Caco-2 (cell line): ENCODE results near the gene CRACR2A. TPM values are rescaled to one million over a fixed set of nuclear protein-coding genes. Genes with fewer than 3 reads are reported as not detected.
A peak's percentile ranks its signal among the peaks of the same experiment; 100 is the strongest.

Source experiments
- Bru-seq: library from RNA; stranded (reverse); fragments of 400-500 nt; gene quantifications from one replicate; lab custom pipeline; 2021; lab: Mats Ljungman, UMichigan
- BruChase-seq, 2 experiments: library from RNA; stranded (reverse); fragments of 400-500 nt; gene quantifications; one replicate each; lab custom pipeline; 2021; lab: Mats Ljungman, UMichigan
- BruUV-seq: library from RNA; stranded (reverse); fragments of 400-500 nt; replicated peaks from 2 replicates; lab custom pipeline; 2021; lab: Mats Ljungman, UMichigan
- CTCF ChIA-PET: fragments of 300-600 bp; sonication (Branson Sonifier 250); formaldehyde crosslinking; loops from one replicate; lab custom pipeline; 2022; ENCODE audit warnings: antibody characterized with exemption; lab: Charles Lee
- POLR2A ChIA-PET: fragments of 300-600 bp; sonication (Branson Sonifier 250); formaldehyde crosslinking; loops from one replicate; lab custom pipeline; 2022; ENCODE audit warnings: antibody characterized with exemption; lab: Charles Lee
- DNase-seq, 2 experiments: peaks; one replicate each; pipeline versions ENCODE4 v3.0.0 to v3.0.0-alpha.2; 2020 to 2022
- H3K27me3 ChIP-seq: replicated peaks from 2 replicates; pipeline ENCODE4 v1.6.0; 2011; ENCODE audit warnings: low read length; ENCODE audit not compliant: control insufficient read depth, insufficient read depth
- H3K36me3 ChIP-seq: 2 replicates; pipeline ENCODE4 v1.5.1; 2011; ENCODE audit warnings: low read length; ENCODE audit not compliant: control insufficient read depth, insufficient read depth
- H3K4me1 ChIP-seq: fragments of 250-450 bp; sonication (Bioruptor Pico); 2 replicates; pipeline ENCODE4 v1.5.1; 2020; ENCODE audit warnings: mild to moderate bottlenecking
- H3K4me3 ChIP-seq: 2 replicates; pipeline ENCODE4 v1.5.1; 2011; ENCODE audit warnings: low read depth, mild to moderate bottlenecking, control low read depth, low read length
- H3K9me3 ChIP-seq: fragments of 250-450 bp; sonication (Bioruptor Pico); 2 replicates; pipeline ENCODE4 v1.5.1; 2020; ENCODE audit warnings: mild to moderate bottlenecking, moderate library complexity
- H3K27ac Mint-ChIP-seq: one replicate; pipeline ENCODE4 v1.8.0; 2022; ENCODE audit warnings: mixed read lengths; ENCODE audit not compliant: unreplicated experiment
- H3K27me3 Mint-ChIP-seq: one replicate; pipeline ENCODE4 v1.8.0; 2022; ENCODE audit warnings: mixed read lengths; ENCODE audit not compliant: insufficient read depth, unreplicated experiment
- H3K36me3 Mint-ChIP-seq: one replicate; pipeline ENCODE4 v1.8.0; 2022; ENCODE audit warnings: mild to moderate bottlenecking, mixed read lengths; ENCODE audit not compliant: insufficient read depth, unreplicated experiment
- H3K4me1 Mint-ChIP-seq: one replicate; pipeline ENCODE4 v1.8.0; 2022; ENCODE audit warnings: low read depth, mixed read lengths; ENCODE audit not compliant: unreplicated experiment
- H3K4me3 Mint-ChIP-seq: one replicate; pipeline ENCODE4 v1.8.0; 2022; ENCODE audit warnings: mild to moderate bottlenecking, moderate library complexity, mixed read lengths; ENCODE audit not compliant: unreplicated experiment
- H3K9me3 Mint-ChIP-seq: one replicate; pipeline ENCODE4 v1.8.0; 2022; ENCODE audit warnings: mixed read lengths; ENCODE audit not compliant: unreplicated experiment
- CTCF ChIP-seq, 2 experiments: fragments of 200-600 bp in 1 of 2; IDR thresholded peaks; 1 replicate in 1 of 2; 2 replicates in 1 of 2; pipeline versions ENCODE4 v1.5.1 to v1.8.0; 2011 to 2022; ENCODE audit warnings: antibody characterized with exemption in 1 of 2, control low read depth in 1 of 2, inconsistent platforms in 1 of 2, low read depth in 1 of 2, low read length in 1 of 2, mild to moderate bottlenecking in 1 of 2, moderate library complexity in 1 of 2; ENCODE audit not compliant: insufficient read depth in 1 of 2, severe bottlenecking in 1 of 2, unreplicated experiment in 1 of 2
- intact Hi-C: fragments of 100-400 bp; cut with micrococcal nuclease; formaldehyde crosslinking; loops from one replicate; pipeline ENCODE4 v1.10.0; 2022; ENCODE audit not compliant: unreplicated experiment
- long read RNA-seq: library from polyadenylated mRNA; stranded (forward); transcript quantifications from one replicate; pipeline ENCODE4 v2.0.0, GENCODE V29; 2022
- total RNA-seq: library from RNA; stranded (reverse); gene quantifications from 2 replicates; pipeline ENCODE4 v1.2.3, GENCODE V29; 2022

Gene CRACR2A
- 15.4 and 16.5 TPM in 2 replicates for total RNA-seq
- percentile 57 among the genes with signal in this experiment for Bru-seq, nascent RNA
- percentile 50 among the genes with signal in this experiment for BruChase-seq, experiment 1, labeled RNA remaining after a 2-hour chase
- percentile 49 among the genes with signal in this experiment for BruChase-seq, experiment 2, labeled RNA remaining after a 6-hour chase
- long read RNA-seq, partial matches to known transcripts: 2 of 17 reads
- long read RNA-seq, other reads (novel, unspliced or antisense): 15 of 17 reads

GRCh38 chr12:3752741-3753486 is at the start of gene CRACR2A:
Gene CRACR2A, minus strand, starts transcription at chr12:3753109. Its CDS starts 56,110 bp downstream, at chr12:3696999.
- no peaks in the 10 kb centered on the region for H3K9me3 ChIP-seq
- peak within 1 kb of the TSS; percentile 67 for H3K4me3 ChIP-seq
- no peaks in the 10 kb centered on the region for H3K36me3 ChIP-seq
- H3K9me3 Mint-ChIP-seq: no peaks in the 10 kb centered on the region
- 0 out of 2 replicates have a peak, but pooled peaks cover 3% of the 10 kb centered on the region for H3K4me1 ChIP-seq
- H3K27me3 Mint-ChIP-seq: no peaks in the 10 kb centered on the region
- CTCF ChIA-PET: interaction anchor here (0.6 to 1.1 kb wide), 4 partner anchors 19 to 439 kb away, joined by 3 to 6 read pairs (median 4); no protein-coding TSS in a partner anchor
- no peaks in the 10 kb centered on the region for H3K27me3 ChIP-seq
- no peaks in the 10 kb centered on the region for H3K36me3 Mint-ChIP-seq
- peak; percentile 75 to 85 for TF ChIP-seq CTCF (IDR thresholded peaks at IDR 0.05; ENCODE audit: insufficient read depth in 1 of 2, low read depth in 1 of 2, low read length in 1 of 2, severe bottlenecking in 1 of 2, unreplicated experiment in 1 of 2)
- no TSS peak for BruUV-seq
- peaks cover 14% of the 10 kb centered on the region for H3K4me1 Mint-ChIP-seq
- peak; percentile 84 to 92 for DNase-seq
- intact Hi-C loops: no loop called here
- peak within 1 kb of the TSS; percentile 64 for H3K4me3 Mint-ChIP-seq
- POLR2A ChIA-PET: no interaction called here
- H3K27ac Mint-ChIP-seq: peak within 1 kb of the TSS; percentile 24

- no peaks in the 10 kb centered on the region for H3K9me3 ChIP-seq
- no peak overlapping the region for H3K4me3 ChIP-seq
- TF ChIP-seq CTCF (IDR thresholded peaks at IDR 0.05; ENCODE audit: insufficient read depth in 1 of 2, low read depth in 1 of 2, low read length in 1 of 2, severe bottlenecking in 1 of 2, unreplicated experiment in 1 of 2): peak in 1 of 2 experiments; percentile 45
- Mint-ChIP-seq H3K4me3 (no peak overlapping the region), H3K27ac (no peak overlapping the region), H3K4me1 (no peaks in the 10 kb centered on the region), H3K27me3 (no peaks in the 10 kb centered on the region), H3K36me3 (no peaks in the 10 kb centered on the region), H3K9me3 (no peaks in the 10 kb centered on the region)
- ChIA-PET CTCF (no interaction called here), POLR2A (no interaction called here)
- DNase-seq: no peak
- no peaks in the 10 kb centered on the region for H3K4me1 ChIP-seq
- intact Hi-C loops: no loop called here
- no peaks in the 10 kb centered on the region for H3K36me3 ChIP-seq
- no TSS peak for BruUV-seq
- H3K27me3 ChIP-seq: no peaks in the 10 kb centered on the region
These were observed 44.7 kb upstream of the CRACR2A start for GRCh38 chr12:3797531-3798048.

- H3K4me1 Mint-ChIP-seq: no peaks in the 10 kb centered on the region
- TF ChIP-seq CTCF (IDR thresholded peaks at IDR 0.05; ENCODE audit: insufficient read depth in 1 of 2, low read depth in 1 of 2, low read length in 1 of 2, severe bottlenecking in 1 of 2, unreplicated experiment in 1 of 2): no peak
- H3K4me3 Mint-ChIP-seq: no peak overlapping the region
- H3K27ac Mint-ChIP-seq: no peak overlapping the region
- H3K36me3 ChIP-seq: no peaks in the 10 kb centered on the region
- H3K27me3 Mint-ChIP-seq: no peaks in the 10 kb centered on the region
- H3K4me1 ChIP-seq: no peaks in the 10 kb centered on the region
- CTCF ChIA-PET: interaction anchor here (0.8 kb wide), 1 partner anchor 8 kb away, joined by 4 read pairs; no protein-coding TSS in a partner anchor
- DNase-seq: no peak
- H3K36me3 Mint-ChIP-seq: no peaks in the 10 kb centered on the region
- no peaks in the 10 kb centered on the region for H3K9me3 ChIP-seq
- POLR2A ChIA-PET: no interaction called here
- H3K27me3 ChIP-seq: no peaks in the 10 kb centered on the region
- no peaks in the 10 kb centered on the region for H3K9me3 Mint-ChIP-seq
- no TSS peak for BruUV-seq
- no peak overlapping the region for H3K4me3 ChIP-seq
- intact Hi-C loops: no loop called here
These were observed 42.7 kb upstream of the CRACR2A start for GRCh38 chr12:3795492-3796133.
